C4-2B (cell line): Measurements from ENCODE around the gene INF2.

Experiments used
- ZFX ChIP-seq: fragments of 450-650 bp; IDR thresholded peaks from 2 replicates; pipeline ENCODE4 v1.6.1; 2017
- TF ChIP-seq, protein P1 (sequence below): fragments of 450-650 bp; conservative IDR thresholded peaks from 2 replicates; pipeline ENCODE4 v1.5.1; 2017; ENCODE audit warnings: mild to moderate bottlenecking

DNA sequence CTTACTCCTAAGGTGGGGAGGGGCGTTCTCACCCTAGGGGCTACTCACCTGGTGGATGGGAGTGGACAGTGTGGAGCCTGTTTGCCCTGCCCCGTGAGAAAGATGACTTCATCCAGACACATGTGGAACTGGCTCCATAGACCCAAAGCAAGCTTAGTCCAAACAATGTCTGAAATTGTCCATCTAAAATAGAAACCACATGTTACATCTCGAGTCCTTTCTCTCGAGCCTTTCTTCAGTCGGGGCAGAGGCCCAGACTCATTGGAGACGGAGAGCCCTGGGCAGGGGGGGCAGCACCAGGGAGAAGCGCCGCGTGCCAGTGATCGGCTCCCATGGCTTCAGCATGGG lies 67.8 kb downstream of the INF2 start:
- TF ChIP-seq, protein P1, sequence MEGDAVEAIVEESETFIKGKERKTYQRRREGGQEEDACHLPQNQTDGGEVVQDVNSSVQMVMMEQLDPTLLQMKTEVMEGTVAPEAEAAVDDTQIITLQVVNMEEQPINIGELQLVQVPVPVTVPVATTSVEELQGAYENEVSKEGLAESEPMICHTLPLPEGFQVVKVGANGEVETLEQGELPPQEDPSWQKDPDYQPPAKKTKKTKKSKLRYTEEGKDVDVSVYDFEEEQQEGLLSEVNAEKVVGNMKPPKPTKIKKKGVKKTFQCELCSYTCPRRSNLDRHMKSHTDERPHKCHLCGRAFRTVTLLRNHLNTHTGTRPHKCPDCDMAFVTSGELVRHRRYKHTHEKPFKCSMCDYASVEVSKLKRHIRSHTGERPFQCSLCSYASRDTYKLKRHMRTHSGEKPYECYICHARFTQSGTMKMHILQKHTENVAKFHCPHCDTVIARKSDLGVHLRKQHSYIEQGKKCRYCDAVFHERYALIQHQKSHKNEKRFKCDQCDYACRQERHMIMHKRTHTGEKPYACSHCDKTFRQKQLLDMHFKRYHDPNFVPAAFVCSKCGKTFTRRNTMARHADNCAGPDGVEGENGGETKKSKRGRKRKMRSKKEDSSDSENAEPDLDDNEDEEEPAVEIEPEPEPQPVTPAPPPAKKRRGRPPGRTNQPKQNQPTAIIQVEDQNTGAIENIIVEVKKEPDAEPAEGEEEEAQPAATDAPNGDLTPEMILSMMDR = no peak
- no peak for TF ChIP-seq ZFX
